GM23338 (cell line): Measurements from ENCODE around the gene ODF4. TPM values are rescaled to one million over a fixed set of nuclear protein-coding genes. Genes with fewer than 3 reads are reported as not detected.

ENCODE experiments used
- ATAC-seq: fragments of 200-7000 bp; cut with Tn5 transposase; 3 replicates; pipeline ENCODE4 v1.9.1; 2020
- DNase-seq: peaks from one replicate; pipeline ENCODE4 v3.0.0-alpha.2; 2015; ENCODE audit warnings: low spot score
- H2AFZ ChIP-seq: fragments of 200-600 bp; sonication (generic); 2 replicates; pipeline ENCODE4 v1.8.0; 2016; ENCODE audit warnings: antibody characterized with exemption, mild to moderate bottlenecking, moderate library complexity
- H3F3A ChIP-seq: fragments of 200-600 bp; sonication (generic); replicated peaks from 2 replicates; pipeline ENCODE4 v1.8.0; 2017; ENCODE audit warnings: antibody characterized with exemption, mixed run types, low read depth
- H3K27ac ChIP-seq: fragments of 200-600 bp; sonication (generic); 2 replicates; pipeline ENCODE4 v1.6.1; 2016; ENCODE audit warnings: low read depth
- H3K27me3 ChIP-seq: fragments of 200-600 bp; sonication (generic); 2 replicates; pipeline ENCODE4 v1.8.0; 2016; ENCODE audit warnings: mild to moderate bottlenecking, mixed run types, moderate library complexity; ENCODE audit not compliant: insufficient read depth
- H3K36me3 ChIP-seq: fragments of 200-600 bp; sonication (generic); 2 replicates; pipeline ENCODE4 v1.8.0; 2016; ENCODE audit warnings: mild to moderate bottlenecking; ENCODE audit not compliant: insufficient read depth
- H3K4me1 ChIP-seq: fragments of 200-600 bp; sonication (generic); 2 replicates; pipeline ENCODE4 v1.8.0; 2016; ENCODE audit warnings: mild to moderate bottlenecking, moderate library complexity; ENCODE audit not compliant: insufficient read depth
- H3K4me2 ChIP-seq: fragments of 200-600 bp; sonication (generic); 2 replicates; pipeline ENCODE4 v1.7.1; 2017; ENCODE audit warnings: mixed run types
- H3K4me3 ChIP-seq: fragments of 200-600 bp; sonication (generic); 2 replicates; pipeline ENCODE4 v1.6.1; 2016; ENCODE audit warnings: mixed run types
- H3K79me2 ChIP-seq: fragments of 200-600 bp; sonication (generic); replicated peaks from 2 replicates; pipeline ENCODE4 v1.8.0; 2017; ENCODE audit warnings: mild to moderate bottlenecking; ENCODE audit not compliant: insufficient read depth
- H3K9me2 ChIP-seq: fragments of 200-600 bp; sonication (generic); 2 replicates; pipeline ENCODE4 v1.8.0; 2017; ENCODE audit not compliant: insufficient read depth
- H4K20me1 ChIP-seq: fragments of 200-600 bp; sonication (generic); replicated peaks from 2 replicates; pipeline ENCODE4 v1.8.0; 2017; ENCODE audit warnings: mild to moderate bottlenecking; ENCODE audit not compliant: insufficient read depth
- H3K27ac Mint-ChIP-seq: 2 replicates; pipeline ENCODE4 v1.8.0; 2020; ENCODE audit warnings: inconsistent platforms, mild to moderate bottlenecking, moderate library complexity, mixed read lengths
- H3K27me3 Mint-ChIP-seq: 3 replicates; pipeline ENCODE4 v1.8.0; 2022; ENCODE audit warnings: low read depth, mild to moderate bottlenecking, moderate library complexity, mixed read lengths, inconsistent platforms; ENCODE audit not compliant: insufficient read depth, poor library complexity
- H3K36me3 Mint-ChIP-seq: 3 replicates; pipeline ENCODE4 v1.8.0; 2021; ENCODE audit warnings: low read depth, mild to moderate bottlenecking, inconsistent platforms, moderate library complexity, mixed read lengths
- H3K4me1 Mint-ChIP-seq: 3 replicates; pipeline ENCODE4 v1.8.0; 2020; ENCODE audit warnings: mild to moderate bottlenecking, inconsistent platforms, mixed read lengths
- H3K4me3 Mint-ChIP-seq: 3 replicates; pipeline ENCODE4 v1.8.0; 2021; ENCODE audit warnings: moderate library complexity, mild to moderate bottlenecking, inconsistent platforms, mixed read lengths
- H3K9me3 Mint-ChIP-seq: 3 replicates; pipeline ENCODE4 v1.8.0; 2020; ENCODE audit warnings: moderate library complexity, mild to moderate bottlenecking, inconsistent platforms, mixed read lengths
- CREB1 ChIP-seq: fragments of 250-450 bp; sonication (Bioruptor Pico); IDR thresholded peaks from 2 replicates; pipeline ENCODE4 v1.5.0; 2020; ENCODE audit warnings: low read depth, mild to moderate bottlenecking, moderate library complexity
- EZH2 ChIP-seq: fragments of 200-600 bp; sonication (generic); IDR thresholded peaks from one replicate; pipeline ENCODE4 v1.8.0; 2017; ENCODE audit warnings: antibody characterized with exemption, mild to moderate bottlenecking, low read depth; ENCODE audit not compliant: unreplicated experiment
- EZH2phosphoT487 ChIP-seq: fragments of 200-600 bp; sonication (generic); IDR thresholded peaks from one replicate; pipeline ENCODE4 v1.8.1; 2018; ENCODE audit warnings: antibody characterized with exemption; ENCODE audit not compliant: unreplicated experiment
- JUNB ChIP-seq: IDR thresholded peaks from one replicate; pipeline ENCODE4 v1.6.1; 2016; ENCODE audit warnings: antibody characterized with exemption; ENCODE audit not compliant: unreplicated experiment
- NANOG ChIP-seq: IDR thresholded peaks from 2 replicates; pipeline ENCODE4 v1.6.1; 2016; ENCODE audit warnings: antibody characterized with exemption, borderline replicate concordance
- POLR2AphosphoS5 ChIP-seq: IDR thresholded peaks from 2 replicates; pipeline ENCODE4 v1.6.1; 2016; ENCODE audit warnings: antibody characterized with exemption, low read depth
- STAT1 ChIP-seq: IDR thresholded peaks from one replicate; pipeline ENCODE4 v1.6.1; 2016; ENCODE audit warnings: antibody characterized with exemption; ENCODE audit not compliant: unreplicated experiment
- ZNF114 ChIP-seq: fragments of 250-450 bp; sonication (Bioruptor Pico); IDR thresholded peaks from 2 replicates; pipeline ENCODE4 v1.5.0; 2020; ENCODE audit warnings: mild to moderate bottlenecking, moderate library complexity
- ZNF331 ChIP-seq: fragments of 250-450 bp; sonication (Bioruptor Pico); IDR thresholded peaks from 2 replicates; pipeline ENCODE4 v1.5.0; 2020; ENCODE audit warnings: low read depth, mild to moderate bottlenecking, moderate library complexity
- polyA plus RNA-seq: library from polyadenylated mRNA; unstranded; fragments of >200 nt; fragmentation: Nextera tagmentation; extraction: Ambion mirVana; gene quantifications from 2 replicates; pipeline ENCODE4 v1.2.1, GENCODE V29; 2016
- total RNA-seq: library from RNA; depleted of rRNA; stranded (reverse); fragments of >200 nt; shearing (Covaris generic); gene quantifications from 2 replicates; pipeline ENCODE4 v1.2.3, GENCODE V29; 2014
- TF ChIP-seq, protein P1 (sequence below), 2 experiments: fragments of 200-600 bp in 1 of 2; sonication (generic) in 1 of 2; conservative IDR thresholded peaks; 2 replicates each; pipeline versions ENCODE4 v1.5.1 to v1.6.1; 2016 to 2017; ENCODE audit warnings: antibody characterized with exemption in 2 of 2, low read depth in 2 of 2, mild to moderate bottlenecking in 2 of 2, moderate library complexity in 1 of 2
- TF ChIP-seq, protein P2 (sequence below): IDR thresholded peaks from 2 replicates; pipeline ENCODE4 v1.6.1; 2016; ENCODE audit warnings: antibody characterized with exemption
- TF ChIP-seq, protein P3 (sequence below): fragments of 250-450 bp; sonication (Bioruptor Pico); IDR thresholded peaks from 2 replicates; pipeline ENCODE4 v1.5.0; 2020; ENCODE audit warnings: mild to moderate bottlenecking, moderate library complexity

ODF4 gene
- total and polyA plus RNA-seq, 2 experiments from 2014 or later = not detected

DNA sequence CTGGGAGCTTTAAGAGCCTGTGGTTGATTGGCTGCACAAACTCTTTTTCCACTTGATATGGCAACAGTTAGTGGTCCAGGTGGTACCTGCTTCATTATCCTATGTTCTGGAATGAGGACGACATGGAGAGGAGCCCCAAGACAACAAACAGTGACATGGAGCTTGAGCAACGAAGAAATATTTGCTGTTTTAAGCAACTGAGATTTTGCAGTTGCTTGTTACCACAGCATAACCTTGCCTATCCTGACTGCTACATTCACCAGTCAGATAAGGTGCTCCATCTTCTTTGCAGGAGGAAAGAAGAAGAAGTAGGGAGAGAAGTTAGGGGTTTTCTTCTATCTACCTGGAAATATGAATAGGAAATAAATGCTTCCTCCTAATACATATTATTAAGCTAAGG is 7.5 kb upstream of the ODF4 start (continued):
- TF ChIP-seq STAT1 (no peak), CREB1 (CRISPR knock-in tag) (no peak), EZH2 (no peak), EZH2phosphoT487 (no peak), ZNF331 (CRISPR knock-in tag) (no peak)
- TF ChIP-seq, protein P1, sequence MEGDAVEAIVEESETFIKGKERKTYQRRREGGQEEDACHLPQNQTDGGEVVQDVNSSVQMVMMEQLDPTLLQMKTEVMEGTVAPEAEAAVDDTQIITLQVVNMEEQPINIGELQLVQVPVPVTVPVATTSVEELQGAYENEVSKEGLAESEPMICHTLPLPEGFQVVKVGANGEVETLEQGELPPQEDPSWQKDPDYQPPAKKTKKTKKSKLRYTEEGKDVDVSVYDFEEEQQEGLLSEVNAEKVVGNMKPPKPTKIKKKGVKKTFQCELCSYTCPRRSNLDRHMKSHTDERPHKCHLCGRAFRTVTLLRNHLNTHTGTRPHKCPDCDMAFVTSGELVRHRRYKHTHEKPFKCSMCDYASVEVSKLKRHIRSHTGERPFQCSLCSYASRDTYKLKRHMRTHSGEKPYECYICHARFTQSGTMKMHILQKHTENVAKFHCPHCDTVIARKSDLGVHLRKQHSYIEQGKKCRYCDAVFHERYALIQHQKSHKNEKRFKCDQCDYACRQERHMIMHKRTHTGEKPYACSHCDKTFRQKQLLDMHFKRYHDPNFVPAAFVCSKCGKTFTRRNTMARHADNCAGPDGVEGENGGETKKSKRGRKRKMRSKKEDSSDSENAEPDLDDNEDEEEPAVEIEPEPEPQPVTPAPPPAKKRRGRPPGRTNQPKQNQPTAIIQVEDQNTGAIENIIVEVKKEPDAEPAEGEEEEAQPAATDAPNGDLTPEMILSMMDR (conservative IDR thresholded peaks at IDR 0.05; ENCODE audit: low read depth in 2 of 2) = no peak
- TF ChIP-seq, protein P2, sequence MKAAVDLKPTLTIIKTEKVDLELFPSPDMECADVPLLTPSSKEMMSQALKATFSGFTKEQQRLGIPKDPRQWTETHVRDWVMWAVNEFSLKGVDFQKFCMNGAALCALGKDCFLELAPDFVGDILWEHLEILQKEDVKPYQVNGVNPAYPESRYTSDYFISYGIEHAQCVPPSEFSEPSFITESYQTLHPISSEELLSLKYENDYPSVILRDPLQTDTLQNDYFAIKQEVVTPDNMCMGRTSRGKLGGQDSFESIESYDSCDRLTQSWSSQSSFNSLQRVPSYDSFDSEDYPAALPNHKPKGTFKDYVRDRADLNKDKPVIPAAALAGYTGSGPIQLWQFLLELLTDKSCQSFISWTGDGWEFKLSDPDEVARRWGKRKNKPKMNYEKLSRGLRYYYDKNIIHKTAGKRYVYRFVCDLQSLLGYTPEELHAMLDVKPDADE = no peak

DNA sequence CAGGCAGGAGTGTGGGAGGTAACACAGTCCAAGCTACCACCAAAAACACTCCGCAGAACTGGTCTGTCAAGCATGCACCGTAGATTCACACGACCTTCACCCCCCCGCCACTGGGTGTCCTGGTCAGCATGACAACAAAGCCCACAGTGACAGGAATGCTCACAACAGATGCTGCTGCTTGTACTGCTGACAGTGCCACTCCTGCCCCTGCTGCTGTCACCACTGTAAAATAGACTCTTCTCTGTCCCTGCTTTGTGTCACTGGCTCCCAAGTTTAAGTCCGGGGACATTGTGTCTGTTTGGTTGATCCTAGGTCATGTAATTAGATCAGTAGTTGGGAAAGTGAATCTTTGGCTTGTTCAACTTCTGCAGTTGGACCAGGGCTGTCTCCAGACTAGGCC is 7.0 kb upstream of the ODF4 start:
- H3K4me2 ChIP-seq = no peak overlapping the region
- 0 out of 2 replicates have a peak, but pooled peaks cover 1% of the 10 kb centered on the region for H4K20me1 ChIP-seq
- no peak overlapping the region for H3K4me3 ChIP-seq
- Mint-ChIP-seq H3K27ac (no peak overlapping the region), H3K9me3 (no peaks in the 10 kb centered on the region; the same call in 2 of the 3 replicates), H3K4me1 (peaks cover 5% of the 10 kb centered on the region), H3K4me3 (no peak overlapping the region; the same call in 2 of the 3 replicates), H3K27me3 (peaks cover 15% of the 10 kb centered on the region), H3K36me3 (no peaks in the 10 kb centered on the region)
- no peaks in the 10 kb centered on the region for H3K36me3 ChIP-seq
- peaks cover 1% of the 10 kb centered on the region; the same call in 1 of the 2 replicates for H3K4me1 ChIP-seq
- ATAC-seq = peak; percentile 48
- no peaks in the 10 kb centered on the region for H3K79me2 ChIP-seq
- no peak for DNase-seq
- peaks cover 6% of the 10 kb centered on the region for H3K27me3 ChIP-seq
- no peaks in the 10 kb centered on the region for H3K9me2 ChIP-seq
- no peaks in the 10 kb centered on the region for H3F3A ChIP-seq
- no peak overlapping the region for H2AFZ ChIP-seq
- no peak overlapping the region for H3K27ac ChIP-seq
- TF ChIP-seq JUNB (no peak), STAT1 (no peak), EZH2phosphoT487 (no peak), NANOG (no peak), ZNF331 (CRISPR knock-in tag) (no peak), EZH2 (no peak), CREB1 (CRISPR knock-in tag) (no peak), POLR2AphosphoS5 (no peak), ZNF114 (CRISPR knock-in tag) (no peak)
- TF ChIP-seq, protein P2 = no peak
- TF ChIP-seq, protein P3, sequence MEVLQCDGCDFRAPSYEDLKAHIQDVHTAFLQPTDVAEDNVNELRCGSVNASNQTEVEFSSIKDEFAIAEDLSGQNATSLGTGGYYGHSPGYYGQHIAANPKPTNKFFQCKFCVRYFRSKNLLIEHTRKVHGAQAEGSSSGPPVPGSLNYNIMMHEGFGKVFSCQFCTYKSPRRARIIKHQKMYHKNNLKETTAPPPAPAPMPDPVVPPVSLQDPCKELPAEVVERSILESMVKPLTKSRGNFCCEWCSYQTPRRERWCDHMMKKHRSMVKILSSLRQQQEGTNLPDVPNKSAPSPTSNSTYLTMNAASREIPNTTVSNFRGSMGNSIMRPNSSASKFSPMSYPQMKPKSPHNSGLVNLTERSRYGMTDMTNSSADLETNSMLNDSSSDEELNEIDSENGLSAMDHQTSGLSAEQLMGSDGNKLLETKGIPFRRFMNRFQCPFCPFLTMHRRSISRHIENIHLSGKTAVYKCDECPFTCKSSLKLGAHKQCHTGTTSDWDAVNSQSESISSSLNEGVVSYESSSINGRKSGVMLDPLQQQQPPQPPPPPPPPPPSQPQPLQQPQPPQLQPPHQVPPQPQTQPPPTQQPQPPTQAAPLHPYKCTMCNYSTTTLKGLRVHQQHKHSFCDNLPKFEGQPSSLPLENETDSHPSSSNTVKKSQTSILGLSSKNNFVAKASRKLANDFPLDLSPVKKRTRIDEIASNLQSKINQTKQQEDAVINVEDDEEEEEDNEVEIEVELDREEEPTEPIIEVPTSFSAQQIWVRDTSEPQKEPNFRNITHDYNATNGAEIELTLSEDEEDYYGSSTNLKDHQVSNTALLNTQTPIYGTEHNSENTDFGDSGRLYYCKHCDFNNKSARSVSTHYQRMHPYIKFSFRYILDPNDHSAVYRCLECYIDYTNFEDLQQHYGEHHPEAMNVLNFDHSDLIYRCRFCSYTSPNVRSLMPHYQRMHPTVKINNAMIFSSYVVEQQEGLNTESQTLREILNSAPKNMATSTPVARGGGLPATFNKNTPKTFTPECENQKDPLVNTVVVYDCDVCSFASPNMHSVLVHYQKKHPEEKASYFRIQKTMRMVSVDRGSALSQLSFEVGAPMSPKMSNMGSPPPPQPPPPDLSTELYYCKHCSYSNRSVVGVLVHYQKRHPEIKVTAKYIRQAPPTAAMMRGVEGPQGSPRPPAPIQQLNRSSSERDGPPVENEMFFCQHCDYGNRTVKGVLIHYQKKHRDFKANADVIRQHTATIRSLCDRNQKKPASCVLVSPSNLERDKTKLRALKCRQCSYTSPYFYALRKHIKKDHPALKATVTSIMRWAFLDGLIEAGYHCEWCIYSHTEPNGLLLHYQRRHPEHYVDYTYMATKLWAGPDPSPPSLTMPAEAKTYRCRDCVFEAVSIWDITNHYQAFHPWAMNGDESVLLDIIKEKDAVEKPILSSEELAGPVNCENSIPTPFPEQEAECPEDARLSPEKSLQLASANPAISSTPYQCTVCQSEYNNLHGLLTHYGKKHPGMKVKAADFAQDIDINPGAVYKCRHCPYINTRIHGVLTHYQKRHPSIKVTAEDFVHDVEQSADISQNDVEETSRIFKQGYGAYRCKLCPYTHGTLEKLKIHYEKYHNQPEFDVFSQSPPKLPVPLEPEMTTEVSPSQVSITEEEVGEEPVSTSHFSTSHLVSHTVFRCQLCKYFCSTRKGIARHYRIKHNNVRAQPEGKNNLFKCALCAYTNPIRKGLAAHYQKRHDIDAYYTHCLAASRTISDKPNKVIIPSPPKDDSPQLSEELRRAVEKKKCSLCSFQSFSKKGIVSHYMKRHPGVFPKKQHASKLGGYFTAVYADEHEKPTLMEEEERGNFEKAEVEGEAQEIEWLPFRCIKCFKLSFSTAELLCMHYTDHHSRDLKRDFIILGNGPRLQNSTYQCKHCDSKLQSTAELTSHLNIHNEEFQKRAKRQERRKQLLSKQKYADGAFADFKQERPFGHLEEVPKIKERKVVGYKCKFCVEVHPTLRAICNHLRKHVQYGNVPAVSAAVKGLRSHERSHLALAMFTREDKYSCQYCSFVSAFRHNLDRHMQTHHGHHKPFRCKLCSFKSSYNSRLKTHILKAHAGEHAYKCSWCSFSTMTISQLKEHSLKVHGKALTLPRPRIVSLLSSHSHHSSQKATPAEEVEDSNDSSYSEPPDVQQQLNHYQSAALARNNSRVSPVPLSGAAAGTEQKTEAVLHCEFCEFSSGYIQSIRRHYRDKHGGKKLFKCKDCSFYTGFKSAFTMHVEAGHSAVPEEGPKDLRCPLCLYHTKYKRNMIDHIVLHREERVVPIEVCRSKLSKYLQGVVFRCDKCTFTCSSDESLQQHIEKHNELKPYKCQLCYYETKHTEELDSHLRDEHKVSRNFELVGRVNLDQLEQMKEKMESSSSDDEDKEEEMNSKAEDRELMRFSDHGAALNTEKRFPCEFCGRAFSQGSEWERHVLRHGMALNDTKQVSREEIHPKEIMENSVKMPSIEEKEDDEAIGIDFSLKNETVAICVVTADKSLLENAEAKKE (CRISPR knock-in tag) = no peak
